Naive thymus-derived CD4-positive, alpha-beta T cell (primary cell): ENCODE results near the gene PABPC1L. TPM values are rescaled to one million over a fixed set of nuclear protein-coding genes. Genes with fewer than 3 reads are reported as not detected.

Source experiments
- ATAC-seq: fragments of 150-1000 bp; cut with Tn5 transposase; 2 replicates; pipeline ENCODE4 v1.10.0; 2021; ENCODE audit warnings: mild to moderate bottlenecking, moderate library complexity
- CTCF ChIA-PET: fragments of 350-600 bp; sonication (Branson Sonifier 250); formaldehyde crosslinking; loops from one replicate; lab custom pipeline; 2021; ENCODE audit warnings: antibody characterized with exemption; lab: Charles Lee
- POLR2A ChIA-PET: fragments of 350-600 bp; sonication (Branson Sonifier 250); formaldehyde crosslinking; loops from one replicate; lab custom pipeline; 2021; ENCODE audit warnings: antibody characterized with exemption, inconsistent platforms; lab: Charles Lee
- DNase-seq, 9 donors: peaks; one replicate each; pipeline versions ENCODE4 v3.0.0 to v3.0.0-alpha.2; 2020 to 2022; ENCODE audit warnings: mixed read lengths in 1 of 9
- H3K27ac ChIP-seq: one replicate; pipeline ENCODE4 v1.7.0; 2013; ENCODE audit warnings: mild to moderate bottlenecking, low read depth, low read length, moderate library complexity
- H3K27me3 ChIP-seq, 2 donors: one replicate each; pipeline ENCODE4 v1.7.0; 2013; ENCODE audit warnings: low read length in 2 of 2, mild to moderate bottlenecking in 2 of 2, moderate library complexity in 2 of 2; ENCODE audit not compliant: control insufficient read depth in 2 of 2, insufficient read depth in 2 of 2
- H3K36me3 ChIP-seq, 3 experiments: 1 replicate in 2 of 3; 2 replicates in 1 of 3; pipeline ENCODE4 v1.7.0; 2013; ENCODE audit warnings: low read length in 3 of 3, mild to moderate bottlenecking in 3 of 3, moderate library complexity in 1 of 3; ENCODE audit not compliant: insufficient read depth in 3 of 3, control insufficient read depth in 2 of 3
- H3K4me1 ChIP-seq, 2 donors: one replicate each; pipeline ENCODE4 v1.7.0; 2013; ENCODE audit warnings: low read length in 2 of 2, mild to moderate bottlenecking in 2 of 2, moderate library complexity in 1 of 2; ENCODE audit not compliant: control insufficient read depth in 2 of 2, insufficient read depth in 2 of 2
- H3K4me3 ChIP-seq: 2 replicates; pipeline ENCODE4 v1.7.0; 2013; ENCODE audit warnings: mild to moderate bottlenecking, low read length
- H3K9me3 ChIP-seq, 3 experiments: 1 replicate in 2 of 3; 2 replicates in 1 of 3; pipeline ENCODE4 v1.7.0; 2013; ENCODE audit warnings: low read length in 3 of 3; ENCODE audit not compliant: control insufficient read depth in 2 of 3
- H3K27ac Mint-ChIP-seq, 9 donors: one replicate each; pipeline ENCODE4 v1.8.0; 2020 to 2022; ENCODE audit warnings: mixed read lengths in 9 of 9, mild to moderate bottlenecking in 8 of 9, moderate library complexity in 5 of 9, inconsistent platforms in 2 of 9
- H3K27me3 Mint-ChIP-seq, 5 donors: one replicate each; pipeline ENCODE4 v1.8.0; 2021 to 2022; ENCODE audit warnings: mixed read lengths in 5 of 5, mild to moderate bottlenecking in 1 of 5
- H3K36me3 Mint-ChIP-seq, 5 donors: one replicate each; pipeline ENCODE4 v1.8.0; 2020 to 2022; ENCODE audit warnings: mixed read lengths in 5 of 5, mild to moderate bottlenecking in 3 of 5, inconsistent platforms in 1 of 5
- H3K4me1 Mint-ChIP-seq, 7 donors: one replicate each; pipeline ENCODE4 v1.8.0; 2020 to 2022; ENCODE audit warnings: mixed read lengths in 7 of 7, mild to moderate bottlenecking in 3 of 7, inconsistent platforms in 1 of 7
- H3K4me3 Mint-ChIP-seq, 10 donors: one replicate each; pipeline ENCODE4 v1.8.0; 2020 to 2022; ENCODE audit warnings: mild to moderate bottlenecking in 10 of 10, mixed read lengths in 10 of 10, moderate library complexity in 6 of 10, inconsistent platforms in 2 of 10
- H3K9me3 Mint-ChIP-seq, 11 donors: one replicate each; pipeline ENCODE4 v1.8.0; 2020 to 2022; ENCODE audit warnings: mixed read lengths in 11 of 11, mild to moderate bottlenecking in 4 of 11, inconsistent platforms in 1 of 11, moderate library complexity in 1 of 11
- intact Hi-C, 2 donors: fragments of 100-400 bp; cut with micrococcal nuclease; formaldehyde crosslinking; loops; one replicate each; pipeline ENCODE4 v1.15.1; 2023
- polyA plus RNA-seq, 2 donors: library from polyadenylated mRNA; unstranded; fragments of 300-500 nt; fragmentation: Illumina TruSeq; gene quantifications; one replicate each; pipeline ENCODE4 v1.2.3, GENCODE V29; 2021
- total RNA-seq, 6 experiments: library from RNA in 5 of 6; stranded (reverse) in 5 of 6; gene quantifications; 1 replicate in 5 of 6; 2 replicates in 1 of 6; pipeline ENCODE4 v1.2.3 and lab custom pipeline; 2021 to 2026

Gene PABPC1L
- total and polyA plus RNA-seq, 7 experiments from 2014 or later: 1.3 to 71.7 (median 54.3) TPM

DNA sequence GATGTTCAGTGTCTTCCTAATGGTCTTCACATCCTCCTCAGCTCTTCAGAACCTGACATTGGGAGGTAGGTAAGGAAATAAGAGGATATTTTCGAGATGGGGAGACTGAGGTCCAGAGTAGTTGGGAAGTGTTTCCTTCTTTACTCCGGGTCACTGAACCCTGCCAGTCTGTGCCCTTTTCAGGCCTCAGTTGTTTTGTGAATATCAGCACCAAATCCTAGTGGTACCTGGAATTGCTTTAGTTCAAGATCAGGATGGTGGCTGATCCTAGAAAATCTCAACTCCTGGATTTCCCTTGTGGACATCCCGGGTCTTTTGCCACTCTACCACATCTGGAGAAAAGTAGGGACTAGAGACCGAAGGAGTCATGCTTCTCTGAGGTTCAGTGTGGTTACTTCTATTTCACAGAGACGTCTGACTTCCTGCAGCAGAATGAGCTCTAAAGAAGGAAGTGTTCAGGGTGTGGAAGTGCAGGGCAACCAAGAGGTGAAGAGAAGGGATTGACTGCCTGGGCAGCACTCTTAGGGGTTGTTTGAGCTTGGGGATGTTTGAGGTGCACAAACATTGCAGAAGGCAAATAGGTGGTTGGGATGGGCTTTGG, 57.4 kb downstream of the PABPC1L start:
- POLR2A ChIA-PET: interaction anchor here (0.6 to 7.6 kb wide), 21 partner anchors 10 to 446 kb away, joined by 3 to 190 read pairs (median 4); partner anchors contain the start of genes ADA and YWHAB
- peaks cover 8 to 35% (median 11%) of the 10 kb centered on the region in 5 donors for H3K36me3 Mint-ChIP-seq

DNA sequence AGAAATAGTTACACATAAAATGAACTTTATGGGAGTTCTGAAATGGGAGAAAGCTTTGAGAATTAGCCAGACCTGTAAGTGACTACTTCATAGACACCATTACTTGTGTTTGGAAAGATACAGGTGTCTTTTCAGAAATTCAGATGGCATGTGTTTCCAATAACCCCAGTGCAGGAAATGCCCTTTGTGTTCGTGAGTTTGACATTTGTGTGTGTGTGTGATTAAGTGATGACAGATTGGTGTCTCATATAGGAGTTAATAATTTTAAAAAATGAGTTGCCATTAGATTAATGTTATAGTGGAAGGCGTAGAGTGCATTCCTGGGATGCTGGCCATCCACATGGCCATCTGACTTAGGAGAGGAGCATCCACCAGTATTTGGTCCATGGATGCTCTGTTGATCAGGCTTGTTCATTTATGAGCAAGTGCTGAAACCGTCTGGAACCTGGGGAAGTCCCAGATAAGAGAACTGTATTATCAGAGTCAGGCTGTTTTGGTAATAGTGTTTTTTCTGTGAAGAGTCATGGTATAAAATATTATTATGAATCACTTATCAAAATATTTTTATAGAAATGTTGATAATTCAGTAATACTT, 59.5 kb downstream of the PABPC1L start:
- H3K4me1 ChIP-seq: peaks cover 29 to 31% of the 10 kb centered on the region in 2 donors
- no peaks in the 10 kb centered on the region for H3K9me3 ChIP-seq
- H3K36me3 ChIP-seq: peaks cover 9 to 27% (median 21%) of the 10 kb centered on the region in 3 experiments
- Mint-ChIP-seq H3K4me3 (peak overlapping the region; percentile 93 to 100 (median 95)), H3K4me1 (peaks cover 38 to 70% (median 63%) of the 10 kb centered on the region in 7 donors), H3K27me3 (no peaks in the 10 kb centered on the region), H3K27ac (peak overlapping the region; percentile 80 to 98 (median 88)), H3K36me3 (peaks cover 21 to 46% (median 28%) of the 10 kb centered on the region in 5 donors), H3K9me3 (no peaks in the 10 kb centered on the region)
- DNase-seq (peak in 3 of 9 donors; percentile 30 to 59 (median 32)), ATAC-seq (no peak)
- POLR2A ChIA-PET: interaction anchor here (0.6 to 7.6 kb wide), 4 partner anchors 9 to 100 kb away, joined by 3 to 190 read pairs (median 10); no protein-coding TSS in a partner anchor
- CTCF ChIA-PET: interaction anchor here (1.5 to 4.0 kb wide), 2 partner anchors 9 to 11 kb away, joined by 4 to 28 read pairs; no protein-coding TSS in a partner anchor
- H3K27ac ChIP-seq: peak overlapping the region; percentile 91
- intact Hi-C loops: loop anchor here (2.0 to 10.0 kb wide), 4 partner anchors 317 to 1003 kb away; partner anchors contain the start of genes SYS1 (in 2 of the 2), ADA (in 1 of the 2) and ZNF335 (in 1 of the 2)
- peak overlapping the region; percentile 75 for H3K4me3 ChIP-seq
- H3K27me3 ChIP-seq: no peaks in the 10 kb centered on the region

More for the DNA sequence above, 57.4 kb downstream of the PABPC1L start:
- peaks cover 20 to 24% of the 10 kb centered on the region in 2 donors for H3K4me1 ChIP-seq
- Mint-ChIP-seq H3K9me3 (peaks cover 0 to 1% (median 0%) of the 10 kb centered on the region in 11 donors), H3K27ac (peak overlapping the region; percentile 80 to 98 (median 88)), H3K27me3 (no peaks in the 10 kb centered on the region), H3K4me3 (peak overlapping the region; percentile 93 to 100 (median 95)), H3K4me1 (peaks cover 32 to 56% (median 54%) of the 10 kb centered on the region in 7 donors)
- ATAC-seq: peak; percentile 47
- peak overlapping the region; percentile 75 for H3K4me3 ChIP-seq
- intact Hi-C loops: loop anchor here (1.0 to 10.0 kb wide), 7 partner anchors 23 to 757 kb away; partner anchors contain the start of genes SYS1 (in 2 of the 2), ADA (in 1 of the 2) and OSER1 (in 1 of the 2)
- DNase-seq: peak in 8 of 9 donors; percentile 10 to 68 (median 60)
- H3K36me3 ChIP-seq: peaks cover 0 to 10% (median 4%) of the 10 kb centered on the region in 3 experiments
- CTCF ChIA-PET: interaction anchor here (0.6 to 4.0 kb wide), 4 partner anchors 11 to 583 kb away, joined by 3 to 28 read pairs (median 6); no protein-coding TSS in a partner anchor
- peak overlapping the region; percentile 91 for H3K27ac ChIP-seq
- H3K27me3 ChIP-seq: no peaks in the 10 kb centered on the region
- no peaks in the 10 kb centered on the region for H3K9me3 ChIP-seq

DNA sequence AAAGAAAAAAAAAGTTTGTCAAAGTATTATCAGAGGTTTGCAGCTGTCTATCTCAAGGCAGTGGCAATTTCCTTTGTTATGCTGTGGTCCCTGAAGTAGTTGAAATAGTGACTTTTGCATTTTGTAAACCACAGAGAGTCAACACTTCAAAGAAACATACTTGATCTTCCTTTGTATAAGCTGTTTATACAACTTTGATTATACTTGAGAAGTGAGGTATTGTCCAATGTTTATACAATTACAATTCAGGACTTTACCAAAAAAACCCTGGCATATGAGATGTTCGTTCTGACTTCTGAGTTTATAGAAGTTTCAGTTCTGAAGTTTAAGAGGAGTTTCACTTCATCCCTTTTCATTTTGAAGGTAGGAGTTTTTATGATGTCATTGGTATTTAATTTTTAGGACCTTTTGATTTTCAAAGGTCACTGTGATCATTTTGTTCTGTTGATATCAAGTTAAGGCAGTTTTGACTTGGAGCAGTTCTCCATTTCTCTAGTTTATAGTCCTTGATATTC, 60.4 kb downstream of the PABPC1L start:
- Histone ChIP-seq H3K4me1 (peaks cover 30 to 35% of the 10 kb centered on the region in 2 donors), H3K36me3 (peaks cover 16 to 36% (median 29%) of the 10 kb centered on the region in 3 experiments), H3K4me3 (peak overlapping the region; percentile 55), H3K9me3 (no peaks in the 10 kb centered on the region), H3K27ac (peak overlapping the region; percentile 91), H3K27me3 (no peaks in the 10 kb centered on the region)
- Mint-ChIP-seq H3K4me1 (peaks cover 46 to 76% (median 68%) of the 10 kb centered on the region in 7 donors), H3K27me3 (no peaks in the 10 kb centered on the region), H3K9me3 (no peaks in the 10 kb centered on the region), H3K36me3 (peaks cover 28 to 54% (median 37%) of the 10 kb centered on the region in 5 donors), H3K27ac (peak overlapping the region; percentile 80 to 98 (median 90)), H3K4me3 (peak overlapping the region; percentile 86 to 100 (median 94))
- peak; percentile 8 for ATAC-seq
- CTCF ChIA-PET: interaction anchor here (0.6 to 1.1 kb wide), 6 partner anchors 19 to 359 kb away, joined by 3 to 5 read pairs (median 3); no protein-coding TSS in a partner anchor
- peak in 6 of 9 donors; percentile 27 to 50 (median 42) for DNase-seq
- POLR2A ChIA-PET: interaction anchor here (0.6 to 2.0 kb wide), 8 partner anchors 9 to 85 kb away, joined by 3 to 12 read pairs (median 5); partner anchors contain the start of gene YWHAB
- intact Hi-C loops: no loop called here

GRCh38 chr20:44973053-44973452, 63.2 kb downstream of the PABPC1L start:
- peaks cover 43 to 47% of the 10 kb centered on the region in 2 donors for H3K4me1 ChIP-seq
- Mint-ChIP-seq H3K27ac (peak overlapping the region; percentile 51 to 98 (median 86)), H3K27me3 (no peaks in the 10 kb centered on the region), H3K9me3 (no peaks in the 10 kb centered on the region), H3K36me3 (peaks cover 29 to 63% (median 49%) of the 10 kb centered on the region in 5 donors), H3K4me3 (peak overlapping the region; percentile 31 to 94 (median 66)), H3K4me1 (peaks cover 64 to 95% (median 88%) of the 10 kb centered on the region in 7 donors)
- peak overlapping the region; percentile 50 for H3K27ac ChIP-seq
- DNase-seq: no peak
- ATAC-seq: no peak
- H3K4me3 ChIP-seq: no peak overlapping the region
- no peaks in the 10 kb centered on the region for H3K9me3 ChIP-seq
- peaks cover 20 to 35% (median 29%) of the 10 kb centered on the region in 3 experiments for H3K36me3 ChIP-seq
- no peaks in the 10 kb centered on the region for H3K27me3 ChIP-seq
- CTCF ChIA-PET: no interaction called here
- POLR2A ChIA-PET: interaction anchor here (0.7 to 11.4 kb wide), 2 partner anchors 7 to 12 kb away, joined by 3 to 190 read pairs; partner anchors contain the start of gene STK4
- intact Hi-C loops: no loop called here

DNA sequence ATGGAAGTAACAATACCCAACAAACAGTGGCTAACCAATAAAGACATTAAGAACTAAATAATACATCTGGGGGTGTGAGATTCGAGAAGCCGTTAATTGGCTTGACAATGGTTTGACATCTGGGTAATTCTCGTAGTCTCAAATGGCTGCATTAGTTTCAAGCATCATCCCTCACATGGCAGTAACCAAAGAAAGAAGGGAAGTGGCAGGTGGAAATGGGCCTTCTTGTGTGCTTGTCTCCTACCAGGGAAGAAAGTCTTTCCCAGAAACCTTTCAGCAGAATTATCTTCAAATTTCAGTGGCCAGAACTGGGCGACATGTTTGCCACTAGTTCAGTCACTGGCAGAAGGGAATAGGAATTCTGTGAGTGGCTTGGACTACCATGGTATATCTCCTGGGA, 66.8 kb downstream of the PABPC1L start:
- H3K36me3 Mint-ChIP-seq: peaks cover 33 to 64% (median 58%) of the 10 kb centered on the region in 5 donors
- Histone ChIP-seq H3K4me1 (peaks cover 66 to 68% of the 10 kb centered on the region in 2 donors), H3K27me3 (no peaks in the 10 kb centered on the region), H3K27ac (peak overlapping the region; percentile 98), H3K36me3 (peaks cover 20 to 43% (median 40%) of the 10 kb centered on the region in 3 experiments), H3K9me3 (no peaks in the 10 kb centered on the region), H3K4me3 (no peak overlapping the region)
- POLR2A ChIA-PET: interaction anchor here (1.0 to 11.4 kb wide), 4 partner anchors 11 to 87 kb away, joined by 3 to 190 read pairs (median 5); partner anchors contain the start of gene STK4
- DNase-seq: no peak
- peak overlapping the region in 9 of 10 donors; percentile 0 to 78 (median 53) for H3K4me3 Mint-ChIP-seq
- intact Hi-C loops: loop anchor here in 1 of 2 donors (2.0 kb wide), 1 partner anchor 16 kb away; the partner anchor contains the start of gene TOMM34
- peaks cover 68 to 97% (median 91%) of the 10 kb centered on the region in 7 donors for H3K4me1 Mint-ChIP-seq
- no peaks in the 10 kb centered on the region for H3K9me3 Mint-ChIP-seq
- CTCF ChIA-PET: interaction anchor here (4.0 kb wide), 1 partner anchor 9 kb away, joined by 28 read pairs; the partner anchor contains the start of gene STK4
- ATAC-seq: no peak
- peak overlapping the region; percentile 54 to 98 (median 97) for H3K27ac Mint-ChIP-seq
- H3K27me3 Mint-ChIP-seq: no peaks in the 10 kb centered on the region
